ENCODE data around the gene LIPH. TPM values are rescaled to one million over a fixed set of nuclear protein-coding genes. Genes with fewer than 3 reads are reported as not detected.
A peak's percentile ranks its signal among the peaks of the same experiment; 100 is the strongest.

LIPH gene
- total RNA-seq, 1 donor: not detected

- no peaks in the 10 kb centered on the region for H3K36me3 ChIP-seq (ENCODE audit: insufficient read depth, low read length)
- H2AFZ ChIP-seq (ENCODE audit: low read length): no peak overlapping the region
- no peaks in the 10 kb centered on the region for H4K20me1 ChIP-seq (ENCODE audit: insufficient read depth, low read length)
- H3K79me2 ChIP-seq (ENCODE audit: insufficient read depth, low read length): no peaks in the 10 kb centered on the region
- TF ChIP-seq, protein P1, sequence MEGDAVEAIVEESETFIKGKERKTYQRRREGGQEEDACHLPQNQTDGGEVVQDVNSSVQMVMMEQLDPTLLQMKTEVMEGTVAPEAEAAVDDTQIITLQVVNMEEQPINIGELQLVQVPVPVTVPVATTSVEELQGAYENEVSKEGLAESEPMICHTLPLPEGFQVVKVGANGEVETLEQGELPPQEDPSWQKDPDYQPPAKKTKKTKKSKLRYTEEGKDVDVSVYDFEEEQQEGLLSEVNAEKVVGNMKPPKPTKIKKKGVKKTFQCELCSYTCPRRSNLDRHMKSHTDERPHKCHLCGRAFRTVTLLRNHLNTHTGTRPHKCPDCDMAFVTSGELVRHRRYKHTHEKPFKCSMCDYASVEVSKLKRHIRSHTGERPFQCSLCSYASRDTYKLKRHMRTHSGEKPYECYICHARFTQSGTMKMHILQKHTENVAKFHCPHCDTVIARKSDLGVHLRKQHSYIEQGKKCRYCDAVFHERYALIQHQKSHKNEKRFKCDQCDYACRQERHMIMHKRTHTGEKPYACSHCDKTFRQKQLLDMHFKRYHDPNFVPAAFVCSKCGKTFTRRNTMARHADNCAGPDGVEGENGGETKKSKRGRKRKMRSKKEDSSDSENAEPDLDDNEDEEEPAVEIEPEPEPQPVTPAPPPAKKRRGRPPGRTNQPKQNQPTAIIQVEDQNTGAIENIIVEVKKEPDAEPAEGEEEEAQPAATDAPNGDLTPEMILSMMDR (IDR thresholded peaks at IDR 0.05; ENCODE audit: extremely low read depth, low read depth, low read length): no peak
- H3K27ac ChIP-seq (ENCODE audit: low read depth, low read length): peak overlapping the region; percentile 51
- peaks cover 21% of the 10 kb centered on the region for H3K4me1 ChIP-seq (ENCODE audit: insufficient read depth, low read length)
- H3K27me3 ChIP-seq (ENCODE audit: insufficient read depth, low read length): no peaks in the 10 kb centered on the region
- H3K4me2 ChIP-seq (ENCODE audit: insufficient read depth, low read length): peak overlapping the region; percentile 5
- no peaks in the 10 kb centered on the region for H3K9me3 ChIP-seq (ENCODE audit: low read depth, low read length)
- DNase-seq (ENCODE audit: insufficient read length, low spot score, missing footprints): no peak
- H3K4me3 ChIP-seq (ENCODE audit: insufficient read depth, low read length): no peak overlapping the region
These were observed 2.7 kb downstream of the LIPH start for GRCh38 chr3:185549651-185550111.

DNA sequence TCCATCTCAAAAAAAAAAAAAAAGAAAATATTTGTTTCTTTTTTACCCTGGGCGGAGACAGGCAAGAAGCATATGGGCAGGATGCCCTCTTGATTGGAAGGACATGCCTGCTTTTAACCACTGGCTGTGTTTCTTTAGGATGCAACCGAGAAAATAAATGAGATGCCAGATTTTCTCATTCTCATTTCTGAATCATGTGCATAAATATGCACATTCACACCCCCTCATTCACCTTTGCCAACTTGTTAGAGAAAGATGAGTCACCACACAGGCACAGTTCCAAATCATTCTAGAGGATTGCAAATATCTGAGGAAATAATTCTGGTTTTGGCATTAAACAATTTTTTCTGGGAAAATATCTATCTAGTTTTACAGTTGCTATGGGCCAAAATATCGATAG is 3.3 kb downstream of the LIPH start:
- no peak overlapping the region for H2AFZ ChIP-seq (ENCODE audit: low read length)
- no peaks in the 10 kb centered on the region for H4K20me1 ChIP-seq (ENCODE audit: insufficient read depth, low read length)
- H3K36me3 ChIP-seq (ENCODE audit: insufficient read depth, low read length): no peaks in the 10 kb centered on the region
- TF ChIP-seq, protein P1 (IDR thresholded peaks at IDR 0.05; ENCODE audit: extremely low read depth, low read depth, low read length): no peak
- no peaks in the 10 kb centered on the region for H3K9me3 ChIP-seq (ENCODE audit: low read depth, low read length)
- peak overlapping the region; percentile 51 for H3K27ac ChIP-seq (ENCODE audit: low read depth, low read length)
- H3K4me3 ChIP-seq (ENCODE audit: insufficient read depth, low read length): no peak overlapping the region
- H3K4me1 ChIP-seq (ENCODE audit: insufficient read depth, low read length): peaks cover 21% of the 10 kb centered on the region
- no peaks in the 10 kb centered on the region for H3K27me3 ChIP-seq (ENCODE audit: insufficient read depth, low read length)
- peak overlapping the region; percentile 5 for H3K4me2 ChIP-seq (ENCODE audit: insufficient read depth, low read length)
- no peaks in the 10 kb centered on the region for H3K79me2 ChIP-seq (ENCODE audit: insufficient read depth, low read length)
- peak; percentile 89 for DNase-seq (ENCODE audit: insufficient read length, low spot score, missing footprints)

DNA sequence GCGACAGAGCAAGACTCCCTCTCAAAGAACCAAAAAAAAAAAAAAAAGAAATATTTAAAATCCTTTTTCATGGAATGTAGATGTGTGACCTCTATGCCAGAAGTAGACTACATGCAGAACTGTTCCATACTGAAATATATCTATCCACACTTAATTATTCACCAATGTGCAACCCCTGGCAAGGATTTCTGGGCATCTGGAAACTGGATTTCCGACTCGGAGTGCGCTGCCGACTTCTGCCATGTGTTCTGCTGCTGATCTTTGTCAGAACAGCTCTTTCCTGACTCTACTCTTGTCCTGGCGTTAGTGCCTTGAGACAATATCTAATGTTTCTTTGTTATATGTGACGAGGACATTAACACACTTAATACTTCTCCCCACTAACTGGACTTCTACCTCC is 11.7 kb downstream of the LIPH start:
- DNase-seq (ENCODE audit: insufficient read length, low spot score, missing footprints): no peak
- H3K4me2 ChIP-seq (ENCODE audit: insufficient read depth, low read length): no peak overlapping the region
- H3K79me2 ChIP-seq (ENCODE audit: insufficient read depth, low read length): no peaks in the 10 kb centered on the region
- H3K27me3 ChIP-seq (ENCODE audit: insufficient read depth, low read length): no peaks in the 10 kb centered on the region
- H3K27ac ChIP-seq (ENCODE audit: low read depth, low read length): no peak overlapping the region
- TF ChIP-seq, protein P1 (IDR thresholded peaks at IDR 0.05; ENCODE audit: extremely low read depth, low read depth, low read length): no peak
- peaks cover 9% of the 10 kb centered on the region for H3K4me1 ChIP-seq (ENCODE audit: insufficient read depth, low read length)
- H3K9me3 ChIP-seq (ENCODE audit: low read depth, low read length): no peaks in the 10 kb centered on the region
- no peaks in the 10 kb centered on the region for H4K20me1 ChIP-seq (ENCODE audit: insufficient read depth, low read length)
- no peak overlapping the region for H3K4me3 ChIP-seq (ENCODE audit: insufficient read depth, low read length)
- no peaks in the 10 kb centered on the region for H3K36me3 ChIP-seq (ENCODE audit: insufficient read depth, low read length)
- no peak overlapping the region for H2AFZ ChIP-seq (ENCODE audit: low read length)

DNA sequence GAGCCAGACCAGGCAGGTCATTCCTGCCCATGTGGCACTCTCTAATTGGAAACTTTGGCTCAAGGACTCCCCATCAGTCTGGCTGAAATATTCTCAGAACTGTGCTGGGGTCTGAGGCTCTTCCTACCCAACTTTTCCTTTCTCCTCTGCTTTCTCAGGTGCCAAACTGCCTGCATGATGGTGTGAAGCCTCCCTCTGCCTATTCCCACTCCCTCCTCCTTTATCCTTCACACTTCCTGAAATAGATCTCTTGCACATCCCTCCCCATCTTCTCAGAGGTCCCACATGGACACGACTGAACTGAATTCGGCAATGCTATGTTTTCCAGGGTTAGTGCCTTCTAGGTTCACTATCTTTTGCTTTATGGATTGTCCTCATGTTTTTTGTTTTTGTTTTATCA is 12.5 kb downstream of the LIPH start:
- no peak overlapping the region for H3K4me3 ChIP-seq (ENCODE audit: insufficient read depth, low read length)

More for the DNA sequence above, 12.5 kb downstream of the LIPH start:
- Histone ChIP-seq H3K79me2 (ENCODE audit: insufficient read depth, low read length) (no peaks in the 10 kb centered on the region), H3K4me1 (ENCODE audit: insufficient read depth, low read length) (peaks cover 9% of the 10 kb centered on the region), H3K36me3 (ENCODE audit: insufficient read depth, low read length) (no peaks in the 10 kb centered on the region), H3K4me2 (ENCODE audit: insufficient read depth, low read length) (no peak overlapping the region), H3K27ac (ENCODE audit: low read depth, low read length) (no peak overlapping the region), H2AFZ (ENCODE audit: low read length) (no peak overlapping the region), H3K9me3 (ENCODE audit: low read depth, low read length) (no peaks in the 10 kb centered on the region), H4K20me1 (ENCODE audit: insufficient read depth, low read length) (no peaks in the 10 kb centered on the region), H3K27me3 (ENCODE audit: insufficient read depth, low read length) (no peaks in the 10 kb centered on the region)
- TF ChIP-seq, protein P1 (IDR thresholded peaks at IDR 0.05; ENCODE audit: extremely low read depth, low read depth, low read length): no peak
- no peak for DNase-seq (ENCODE audit: insufficient read length, low spot score, missing footprints)
